ENCODE results near the gene SCN3B. TPM values are rescaled to one million over a fixed set of nuclear protein-coding genes. Genes with fewer than 3 reads are reported as not detected.

The SCN3B gene
- total and polyA plus RNA-seq, 4 donors, result 0.05 to 0.17 (median 0.05) TPM; not detected in 1

DNA sequence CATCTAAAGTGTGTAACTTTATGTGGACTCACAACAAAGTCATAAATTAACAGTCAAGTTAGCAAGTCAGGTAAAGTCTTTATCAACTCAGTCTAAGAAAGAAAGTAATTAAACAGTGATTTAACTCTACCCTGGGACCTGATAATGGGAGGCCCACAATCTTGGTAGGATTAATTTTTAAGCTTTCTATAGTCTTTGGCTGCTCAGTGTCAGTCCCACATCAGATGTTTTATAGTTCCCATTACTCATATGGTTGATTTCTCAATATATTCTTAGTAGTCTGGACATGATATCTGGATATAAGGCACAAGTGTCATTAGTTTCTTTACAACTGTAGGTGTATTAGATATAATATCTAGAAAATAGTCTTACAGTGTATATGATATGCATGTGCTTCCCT lies 38.5 kb upstream of the SCN3B start:
- peaks cover 0 to 9% (median 0%) of the 10 kb centered on the region in 4 donors for H3K27me3 ChIP-seq (ENCODE audit: control insufficient read depth in 4 of 4, insufficient read depth in 4 of 4, low read length in 3 of 4)
- DNase-seq (ENCODE audit: low spot score), result no peak
- no peak for TF ChIP-seq YY1 (IDR thresholded peaks at IDR 0.05)
- TF ChIP-seq, protein P1, sequence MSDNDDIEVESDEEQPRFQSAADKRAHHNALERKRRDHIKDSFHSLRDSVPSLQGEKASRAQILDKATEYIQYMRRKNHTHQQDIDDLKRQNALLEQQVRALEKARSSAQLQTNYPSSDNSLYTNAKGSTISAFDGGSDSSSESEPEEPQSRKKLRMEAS (IDR thresholded peaks at IDR 0.05), result no peak
- no peak for TF ChIP-seq TAF1 (conservative IDR thresholded peaks at IDR 0.05)
- no peak for TF ChIP-seq NR2F2 (IDR thresholded peaks at IDR 0.05)
- no peak overlapping the region for H3K27ac ChIP-seq (ENCODE audit: low read depth in 1 of 2, low read length in 2 of 2)
- no peaks in the 10 kb centered on the region for H3K4me1 ChIP-seq (ENCODE audit: control insufficient read depth in 4 of 4, insufficient read depth in 4 of 4, low read length in 3 of 4)
- H3K9me3 ChIP-seq (ENCODE audit: control insufficient read depth in 4 of 4, low read length in 3 of 4), result no peaks in the 10 kb centered on the region
- H3K4me3 ChIP-seq (ENCODE audit: low read depth in 1 of 3, low read length in 3 of 3), result no peak overlapping the region
- no peaks in the 10 kb centered on the region for H3K36me3 ChIP-seq (ENCODE audit: control insufficient read depth in 4 of 4, insufficient read depth in 3 of 4, low read depth in 1 of 4, low read length in 3 of 4)
- no peak overlapping the region for H3K9ac ChIP-seq (ENCODE audit: low read depth in 1 of 2, low read length in 2 of 2)

GRCh38 chr11:123690485-123690884 lies 36.1 kb upstream of the SCN3B start:
- Histone ChIP-seq H3K9me3 (ENCODE audit: control insufficient read depth in 4 of 4, low read length in 3 of 4) (no peaks in the 10 kb centered on the region), H3K27ac (ENCODE audit: low read depth in 1 of 2, low read length in 2 of 2) (no peak overlapping the region), H3K9ac (ENCODE audit: low read depth in 1 of 2, low read length in 2 of 2) (no peak overlapping the region), H3K36me3 (ENCODE audit: control insufficient read depth in 4 of 4, insufficient read depth in 3 of 4, low read depth in 1 of 4, low read length in 3 of 4) (no peaks in the 10 kb centered on the region), H3K4me1 (ENCODE audit: control insufficient read depth in 4 of 4, insufficient read depth in 4 of 4, low read length in 3 of 4) (no peaks in the 10 kb centered on the region), H3K4me3 (ENCODE audit: low read depth in 1 of 3, low read length in 3 of 3) (no peak overlapping the region), H3K27me3 (ENCODE audit: control insufficient read depth in 4 of 4, insufficient read depth in 4 of 4, low read length in 3 of 4) (peaks cover 0 to 11% (median 0%) of the 10 kb centered on the region in 4 donors)
- whole genome bisulfite sequencing, result 75% methylated on average over 3 of the region's 3 CpGs
- TF ChIP-seq YY1 (IDR thresholded peaks at IDR 0.05) (no peak), RAD21 (IDR thresholded peaks at IDR 0.05) (no peak), HNF4A (conservative IDR thresholded peaks at IDR 0.05) (no peak), HNF4G (IDR thresholded peaks at IDR 0.05) (no peak), FOXA2 (IDR thresholded peaks at IDR 0.05) (no peak), RXRA (IDR thresholded peaks at IDR 0.05) (no peak), GABPA (IDR thresholded peaks at IDR 0.05 in 1 of 2, conservative IDR thresholded peaks at IDR 0.05 in 1 of 2) (no peak), CTCF (IDR thresholded peaks at IDR 0.05; ENCODE audit: low read depth, low read length, missing input control) (no peak), NR2F2 (IDR thresholded peaks at IDR 0.05) (no peak), EGR1 (IDR thresholded peaks at IDR 0.05; ENCODE audit: low read depth in 2 of 2) (no peak), JUND (IDR thresholded peaks at IDR 0.05) (no peak), FOXA1 (IDR thresholded peaks at IDR 0.05) (no peak)
- TF ChIP-seq, protein P2, sequence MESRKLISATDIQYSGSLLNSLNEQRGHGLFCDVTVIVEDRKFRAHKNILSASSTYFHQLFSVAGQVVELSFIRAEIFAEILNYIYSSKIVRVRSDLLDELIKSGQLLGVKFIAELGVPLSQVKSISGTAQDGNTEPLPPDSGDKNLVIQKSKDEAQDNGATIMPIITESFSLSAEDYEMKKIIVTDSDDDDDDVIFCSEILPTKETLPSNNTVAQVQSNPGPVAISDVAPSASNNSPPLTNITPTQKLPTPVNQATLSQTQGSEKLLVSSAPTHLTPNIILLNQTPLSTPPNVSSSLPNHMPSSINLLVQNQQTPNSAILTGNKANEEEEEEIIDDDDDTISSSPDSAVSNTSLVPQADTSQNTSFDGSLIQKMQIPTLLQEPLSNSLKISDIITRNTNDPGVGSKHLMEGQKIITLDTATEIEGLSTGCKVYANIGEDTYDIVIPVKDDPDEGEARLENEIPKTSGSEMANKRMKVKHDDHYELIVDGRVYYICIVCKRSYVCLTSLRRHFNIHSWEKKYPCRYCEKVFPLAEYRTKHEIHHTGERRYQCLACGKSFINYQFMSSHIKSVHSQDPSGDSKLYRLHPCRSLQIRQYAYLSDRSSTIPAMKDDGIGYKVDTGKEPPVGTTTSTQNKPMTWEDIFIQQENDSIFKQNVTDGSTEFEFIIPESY (IDR thresholded peaks at IDR 0.05), result no peak
- TF ChIP-seq, protein P3, sequence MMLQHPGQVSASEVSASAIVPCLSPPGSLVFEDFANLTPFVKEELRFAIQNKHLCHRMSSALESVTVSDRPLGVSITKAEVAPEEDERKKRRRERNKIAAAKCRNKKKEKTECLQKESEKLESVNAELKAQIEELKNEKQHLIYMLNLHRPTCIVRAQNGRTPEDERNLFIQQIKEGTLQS (IDR thresholded peaks at IDR 0.05), result no peak
- TF ChIP-seq, protein P1 (IDR thresholded peaks at IDR 0.05), result no peak
- no peak for DNase-seq (ENCODE audit: low spot score)

Data from liver (tissue), 9 donors.